ENCODE measurements around the gene CSTF3.

The CSTF3 gene

GRCh38 chr11:33040033-33040861 is 121.0 kb downstream of the CSTF3 start:
- no peak for FAIRE-seq

GRCh38 chr11:33039274-33040032 is 121.8 kb downstream of the CSTF3 start, which contains the start of gene TCP11L1:
TSS of gene TCP11L1 (plus strand) at chr11:33039572. CDS start at chr11:33043774, 4,202 bp downstream.
- no peak for FAIRE-seq

GRCh38 chr11:33035011-33035410 is 126.3 kb downstream of the CSTF3 start:
- no peak for FAIRE-seq
